AG20443 (cell line): ENCODE measurements around the gene WDR18.

Experiments used
- DNase-seq: peaks from one replicate; pipeline ENCODE4 v3.0.0; 2012; ENCODE audit warnings: low spot score, mixed read lengths

The WDR18 gene

GRCh38 chr19:964761-965694, 19.1 kb upstream of the WDR18 start:
- no peak for DNase-seq

GRCh38 chr19:966485-967088, 17.6 kb upstream of the WDR18 start:
- DNase-seq, result no peak

- no peak for DNase-seq
Observed at GRCh38 chr19:970695-971094, 13.4 kb upstream of the WDR18 start.

- DNase-seq, result no peak
Observed at GRCh38 chr19:971795-972194, 12.3 kb upstream of the WDR18 start.

GRCh38 chr19:972281-972680, 11.9 kb upstream of the WDR18 start:
- DNase-seq, result no peak

- no peak for DNase-seq
Observed at GRCh38 chr19:973726-974563, 10.2 kb upstream of the WDR18 start.

GRCh38 chr19:974564-975257, 9.4 kb upstream of the WDR18 start:
- no peak for DNase-seq

- DNase-seq, result no peak
Observed at GRCh38 chr19:976476-976875, 7.7 kb upstream of the WDR18 start.

GRCh38 chr19:977058-977464, 7.1 kb upstream of the WDR18 start:
- no peak for DNase-seq

GRCh38 chr19:979318-979741, 4.8 kb upstream of the WDR18 start:
- no peak for DNase-seq

GRCh38 chr19:980133-980998, 3.8 kb upstream of the WDR18 start:
- no peak for DNase-seq

- peak; percentile 95 for DNase-seq
Observed at GRCh38 chr19:982567-983170, 1.5 kb upstream of the WDR18 start.

GRCh38 chr19:986083-986482, 1.9 kb downstream of the WDR18 start:
- DNase-seq, result no peak

GRCh38 chr19:988081-988480, 3.9 kb downstream of the WDR18 start:
- DNase-seq, result no peak

GRCh38 chr19:988510-988909, 4.4 kb downstream of the WDR18 start:
- no peak for DNase-seq

- DNase-seq, result no peak
Observed at GRCh38 chr19:989381-990081, 5.4 kb downstream of the WDR18 start.

GRCh38 chr19:990119-990571, 6.0 kb downstream of the WDR18 start:
- no peak for DNase-seq

- no peak for DNase-seq
Observed at GRCh38 chr19:990746-991145, 6.6 kb downstream of the WDR18 start.

- DNase-seq, result peak; percentile 65
Observed at GRCh38 chr19:991174-991931, 7.2 kb downstream of the WDR18 start.
